Left lobe of liver (tissue), 2 donors: ENCODE measurements around the gene TMEM138. TPM values are rescaled to one million over a fixed set of nuclear protein-coding genes. Genes with fewer than 3 reads are reported as not detected.
A peak's percentile ranks its signal among the peaks of the same experiment; 100 is the strongest.

Experiments used
- ATAC-seq: fragments of 200-7000 bp; cut with Tn5 transposase; one replicate; pipeline ENCODE4 v1.9.1; 2020; ENCODE audit warnings: mild to moderate bottlenecking, moderate library complexity
- DNase-seq: peaks from one replicate; pipeline ENCODE4 v3.0.0-alpha.2; 2020; ENCODE audit warnings: low spot score
- total RNA-seq: library from RNA; stranded (reverse); gene quantifications from one replicate; pipeline ENCODE4 v1.2.1, GENCODE V29; 2021
- donor health status: DM: no; HTN: no; CAD: no; lungs with moderate emphysema.
- donor health status: DM: no; HTN: yes; CAD: no.

The TMEM138 gene
- total RNA-seq, 1 donor from 2014 or later, result 23.7 TPM

- peak; percentile 12 for ATAC-seq
Measured at GRCh38 chr11:61403658-61404057, 41.5 kb downstream of the TMEM138 start.

GRCh38 chr11:61404103-61404502, 41.9 kb downstream of the TMEM138 start:
- DNase-seq (no peak), ATAC-seq (no peak)

More at GRCh38 chr11:61403658-61404057, 41.5 kb downstream of the TMEM138 start:
- no peak for DNase-seq

- no peak for ATAC-seq
Measured at GRCh38 chr11:61404641-61405040, 42.5 kb downstream of the TMEM138 start.

GRCh38 chr11:61406067-61406466, 43.9 kb downstream of the TMEM138 start:
- ATAC-seq (no peak), DNase-seq (no peak)

More at GRCh38 chr11:61404641-61405040, 42.5 kb downstream of the TMEM138 start:
- no peak for DNase-seq

- DNase-seq, result no peak
- no peak for ATAC-seq
Measured at GRCh38 chr11:61406991-61407728, 45.0 kb downstream of the TMEM138 start.

- DNase-seq (no peak), ATAC-seq (no peak)
Measured at GRCh38 chr11:61411589-61411988, 49.4 kb downstream of the TMEM138 start.

GRCh38 chr11:61413496-61413895, 51.3 kb downstream of the TMEM138 start:
- DNase-seq, result no peak
- ATAC-seq, result no peak

- ATAC-seq, result no peak
Measured at GRCh38 chr11:61414547-61414946, 52.4 kb downstream of the TMEM138 start.

GRCh38 chr11:61415381-61415780, 53.2 kb downstream of the TMEM138 start:
- ATAC-seq (no peak), DNase-seq (no peak)

More at GRCh38 chr11:61414547-61414946, 52.4 kb downstream of the TMEM138 start:
- DNase-seq, result no peak

- DNase-seq, result no peak
- ATAC-seq, result no peak
Measured at GRCh38 chr11:61416941-61417340, 54.8 kb downstream of the TMEM138 start.

- no peak for ATAC-seq
- no peak for DNase-seq
Measured at GRCh38 chr11:61417670-61418069, 55.5 kb downstream of the TMEM138 start.

GRCh38 chr11:61418136-61418535, 56.0 kb downstream of the TMEM138 start:
- DNase-seq, result no peak
- no peak for ATAC-seq

Other genes starting within 250 kb of the TMEM138 start
- gene VPS37C, start 200.9 kb upstream of the TMEM138 start, total RNA-seq, result 5.9 TPM
- gene PGA3, start 158.9 kb upstream of the TMEM138 start, total RNA-seq, result not detected
- 0.53 TPM for gene PGA4, start 140.0 kb upstream of the TMEM138 start, total RNA-seq
- gene PGA5, start 121.2 kb upstream of the TMEM138 start, total RNA-seq, result 0.18 TPM
- gene VWCE, start 67.1 kb upstream of the TMEM138 start, total RNA-seq, result 20.6 TPM
- 105 TPM for gene DDB1, start 29.3 kb upstream of the TMEM138 start, total RNA-seq
- 176 TPM for gene TKFC, start 29.1 kb upstream of the TMEM138 start, total RNA-seq
- gene CYB561A3, start 492 bp upstream of the TMEM138 start, total RNA-seq, result 37.9 TPM
- 1.7 TPM for gene TMEM216, start 30.2 kb downstream of the TMEM138 start, total RNA-seq
- gene CPSF7, start 67.6 kb downstream of the TMEM138 start, total RNA-seq, result 34.0 TPM
- gene SDHAF2, start 67.8 kb downstream of the TMEM138 start, total RNA-seq, result 18.8 TPM
- not detected for gene LRRC10B, start 146.4 kb downstream of the TMEM138 start, total RNA-seq
- gene SYT7, start 218.7 kb downstream of the TMEM138 start, total RNA-seq, result 65.6 TPM